DMS53 treated with DMSO at 0.1 percent for 48 hours (cell line): ENCODE results near the gene ZNF454.

Experiments used
- DNase-seq: peaks from one replicate; lab custom pipeline; 2025; ENCODE audit not compliant: unreplicated experiment; lab: John Stamatoyannopoulos, UW

ZNF454 gene

GRCh38 chr5:178992291-178992895 is 51.4 kb downstream of the ZNF454 start:
- no peak for DNase-seq

- DNase-seq = no peak
Measured at GRCh38 chr5:178993236-178993765, 52.3 kb downstream of the ZNF454 start.

- DNase-seq = no peak
Measured at GRCh38 chr5:178993955-178994579, 53.1 kb downstream of the ZNF454 start.

- DNase-seq = no peak
Measured at GRCh38 chr5:178994580-178995340, 53.8 kb downstream of the ZNF454 start, which contains the start of gene GRM6. Gene GRM6, minus strand, starts transcription at chr5:178995320. Its CDS starts 376 bp downstream, at chr5:178994944.

- no peak for DNase-seq
Measured at GRCh38 chr5:178995341-178995690, 54.3 kb downstream of the ZNF454 start.

GRCh38 chr5:178996156-178996555 is 55.2 kb downstream of the ZNF454 start:
- DNase-seq = no peak

- no peak for DNase-seq
Measured at GRCh38 chr5:178997191-178997590, 56.2 kb downstream of the ZNF454 start.

- DNase-seq = no peak
Measured at GRCh38 chr5:178998441-178998840, 57.4 kb downstream of the ZNF454 start.

- no peak for DNase-seq
Measured at GRCh38 chr5:179006564-179006963, 65.6 kb downstream of the ZNF454 start.

GRCh38 chr5:179008667-179009066 is 67.7 kb downstream of the ZNF454 start:
- DNase-seq = no peak
